H1 (cell line): ENCODE results near the gene MAPK14. TPM values are rescaled to one million over a fixed set of nuclear protein-coding genes. Genes with fewer than 3 reads are reported as not detected.
A peak's percentile ranks its signal among the peaks of the same experiment; 100 is the strongest.

Source experiments
- CTCF ChIA-PET: fragments of 300-600 bp; sonication (Branson Sonifier 250); formaldehyde crosslinking; loops from one replicate; lab custom pipeline; 2021; ENCODE audit not compliant: partially characterized antibody; lab: Charles Lee
- POLR2A ChIA-PET: fragments of 300-600 bp; sonication (Branson Sonifier 250); formaldehyde crosslinking; loops from one replicate; lab custom pipeline; 2021; ENCODE audit warnings: inconsistent platforms; ENCODE audit not compliant: partially characterized antibody; lab: Charles Lee
- DNase-seq, 2 experiments: peaks; one replicate each; pipeline versions ENCODE4 v3.0.0 to v3.0.0-alpha.2; 2010 to 2022; ENCODE audit warnings: low spot score in 2 of 2, low read depth in 1 of 2, mixed read lengths in 1 of 2
- FAIRE-seq: peaks from 2 replicates; lab custom pipeline; 2011; peaks lifted over from hg19 to GRCh38; lab: Jason Lieb, UNC
- H2AFZ ChIP-seq: 2 replicates; pipeline ENCODE4 v1.8.1; 2012; ENCODE audit warnings: low read length, inconsistent platforms
- H2AK5ac ChIP-seq: 2 replicates; pipeline ENCODE4 v1.6.1; 2013; ENCODE audit warnings: low read depth, low read length
- H2BK120ac ChIP-seq: replicated peaks from 2 replicates; pipeline ENCODE3; 2013; ENCODE audit warnings: low read depth, low read length, inconsistent platforms
- H2BK12ac ChIP-seq: 2 replicates; pipeline ENCODE4 v1.6.1; 2013; ENCODE audit warnings: low read depth, low read length
- H2BK15ac ChIP-seq: 2 replicates; pipeline ENCODE4 v1.6.1; 2013; ENCODE audit warnings: low read length
- H2BK20ac ChIP-seq: 2 replicates; pipeline ENCODE4 v1.6.1; 2013; ENCODE audit warnings: low read length
- H2BK5ac ChIP-seq: 2 replicates; pipeline ENCODE4 v1.6.1; 2013; ENCODE audit warnings: low read depth, low read length
- H3K14ac ChIP-seq: 2 replicates; pipeline ENCODE4 v1.6.1; 2013; ENCODE audit warnings: inconsistent platforms; ENCODE audit not compliant: insufficient read length
- H3K18ac ChIP-seq: 2 replicates; pipeline ENCODE4 v1.6.1; 2013; ENCODE audit warnings: low read length; ENCODE audit errors: extremely low read depth
- H3K23ac ChIP-seq: 2 replicates; pipeline ENCODE4 v1.6.1; 2013; ENCODE audit warnings: inconsistent platforms; ENCODE audit not compliant: insufficient read length
- H3K23me2 ChIP-seq: 2 replicates; pipeline ENCODE4 v1.6.1; 2013; ENCODE audit warnings: low read depth, low read length
- H3K27ac ChIP-seq: 2 replicates; pipeline ENCODE4 v1.6.1; 2011; ENCODE audit warnings: low read depth, low read length, inconsistent platforms
- H3K27me3 ChIP-seq, 4 experiments: replicated peaks in 1 of 4; 1 replicate in 1 of 4; 2 replicates in 3 of 4; pipeline versions ENCODE4 v1.6.1 to v1.8.1; 2011 to 2013; ENCODE audit warnings: low read length in 3 of 4, mild to moderate bottlenecking in 3 of 4, inconsistent platforms in 2 of 4, mixed read lengths in 2 of 4, moderate library complexity in 1 of 4; ENCODE audit not compliant: control insufficient read depth in 3 of 4, insufficient read depth in 3 of 4; ENCODE audit errors: extremely low read depth in 1 of 4
- H3K36me3 ChIP-seq, 4 experiments: 2 replicates each; pipeline versions ENCODE4 v1.6.1 to v1.8.1; 2011 to 2013; ENCODE audit warnings: mild to moderate bottlenecking in 4 of 4, low read length in 3 of 4, moderate library complexity in 2 of 4, control low read depth in 1 of 4, inconsistent platforms in 1 of 4; ENCODE audit not compliant: insufficient read depth in 4 of 4, control insufficient read depth in 2 of 4
- H3K4ac ChIP-seq: replicated peaks from 2 replicates; pipeline ENCODE3; 2013; ENCODE audit warnings: low read length, low read depth, mixed read lengths, inconsistent platforms; ENCODE audit not compliant: insufficient read length
- H3K4me1 ChIP-seq, 4 experiments: replicated peaks in 1 of 4; 1 replicate in 1 of 4; 2 replicates in 3 of 4; pipeline versions ENCODE4 v1.6.1 to v1.8.1; 2011 to 2013; ENCODE audit warnings: low read length in 3 of 4, inconsistent platforms in 2 of 4, mixed read lengths in 1 of 4; ENCODE audit not compliant: insufficient read depth in 4 of 4, control insufficient read depth in 3 of 4
- H3K4me2 ChIP-seq, 2 experiments: 2 replicates each; pipeline versions ENCODE4 v1.6.1 to v1.8.1; 2011 to 2013; ENCODE audit warnings: low read depth in 2 of 2, low read length in 2 of 2, control low read depth in 1 of 2, inconsistent platforms in 1 of 2, mild to moderate bottlenecking in 1 of 2; ENCODE audit not compliant: insufficient read depth in 1 of 2
- H3K4me3 ChIP-seq, 4 experiments: fragments of 200-600, 300-600 bp in 1 of 4; sonication (generic), shearing (Covaris generic), sonication (Bioruptor Twin) in 1 of 4; 2 replicates each; pipeline versions ENCODE4 v1.5.1 to v1.8.1; 2011 to 2016; ENCODE audit warnings: low read length in 4 of 4, low read depth in 3 of 4, control low read depth in 2 of 4, inconsistent platforms in 2 of 4, mild to moderate bottlenecking in 2 of 4, mixed read lengths in 1 of 4, moderate library complexity in 1 of 4; ENCODE audit not compliant: insufficient read depth in 2 of 4; ENCODE audit errors: extremely low read depth in 1 of 4
- H3K56ac ChIP-seq: replicated peaks from 2 replicates; pipeline ENCODE3; 2013; ENCODE audit warnings: low read depth, mild to moderate bottlenecking, mixed read lengths, low read length, inconsistent platforms; ENCODE audit not compliant: insufficient read length
- H3K79me1 ChIP-seq: 2 replicates; pipeline ENCODE4 v1.6.1; 2013; ENCODE audit warnings: low read depth, low read length, control low read depth
- H3K79me2 ChIP-seq, 2 experiments: 2 replicates each; pipeline versions ENCODE4 v1.6.1 to v1.8.1; 2012 to 2013; ENCODE audit warnings: low read length in 2 of 2, mild to moderate bottlenecking in 2 of 2, inconsistent platforms in 1 of 2; ENCODE audit not compliant: insufficient read depth in 2 of 2, control insufficient read depth in 1 of 2
- H3K9ac ChIP-seq, 4 experiments: replicated peaks in 1 of 4; 1 replicate in 1 of 4; 2 replicates in 3 of 4; pipeline versions ENCODE4 v1.6.1 to v1.8.1; 2011 to 2013; ENCODE audit warnings: low read depth in 3 of 4, low read length in 3 of 4, control low read depth in 2 of 4, mild to moderate bottlenecking in 2 of 4, moderate library complexity in 2 of 4, inconsistent platforms in 1 of 4; ENCODE audit errors: extremely low read depth in 1 of 4
- H3K9me3 ChIP-seq, 2 experiments: 2 replicates each; pipeline versions ENCODE4 v1.6.1 to v1.8.1; 2012 to 2013; ENCODE audit warnings: mild to moderate bottlenecking in 2 of 2, moderate library complexity in 2 of 2, control low read depth in 1 of 2, inconsistent platforms in 1 of 2, low read depth in 1 of 2, low read length in 1 of 2, mixed read lengths in 1 of 2; ENCODE audit not compliant: insufficient read depth in 2 of 2
- H4K20me1 ChIP-seq, 2 experiments: replicated peaks in 1 of 2; 2 replicates each; pipeline versions ENCODE3 to v1.8.1; 2011 to 2013; ENCODE audit warnings: inconsistent platforms in 2 of 2, low read length in 2 of 2, mild to moderate bottlenecking in 1 of 2; ENCODE audit not compliant: insufficient read depth in 2 of 2, control insufficient read depth in 1 of 2
- H4K5ac ChIP-seq: 2 replicates; pipeline ENCODE4 v1.6.1; 2013; ENCODE audit warnings: low read length, low read depth, mixed read lengths, inconsistent platforms; ENCODE audit not compliant: insufficient read length
- H4K8ac ChIP-seq: 2 replicates; pipeline ENCODE4 v1.8.0; 2013; ENCODE audit warnings: mild to moderate bottlenecking, moderate library complexity, low read length, inconsistent platforms; ENCODE audit not compliant: insufficient read depth; ENCODE audit errors: extremely low read depth
- H4K91ac ChIP-seq: replicated peaks from 2 replicates; pipeline ENCODE3; 2013; ENCODE audit warnings: low read length, mixed read lengths, inconsistent platforms; ENCODE audit not compliant: insufficient read length
- ASH2L ChIP-seq: fragments of 200-600, 300-600 bp; sonication (generic); IDR thresholded peaks from one replicate; pipeline ENCODE4 v1.7.1; 2017; ENCODE audit warnings: low read length
- FOSL1 ChIP-seq: IDR thresholded peaks from 2 replicates; pipeline ENCODE4 v1.6.1; 2011; ENCODE audit warnings: mild to moderate bottlenecking, low read depth, low read length, moderate library complexity; ENCODE audit not compliant: insufficient read depth
- HDAC2 ChIP-seq, 2 experiments: fragments of 300-600 bp in 1 of 2; sonication (generic) in 1 of 2; IDR thresholded peaks; 2 replicates each; pipeline ENCODE4 v1.6.1; 2011 to 2012; ENCODE audit warnings: low read depth in 2 of 2, low read length in 2 of 2, mild to moderate bottlenecking in 2 of 2, moderate library complexity in 2 of 2, borderline replicate concordance in 1 of 2, inconsistent platforms in 1 of 2
- JUND ChIP-seq: IDR thresholded peaks from 2 replicates; pipeline ENCODE4 v1.6.1; 2011; ENCODE audit warnings: mild to moderate bottlenecking, improper control_type of control experiment, low read length
- KDM5A ChIP-seq: fragments of 200-600 bp; IDR thresholded peaks from 2 replicates; pipeline ENCODE4 v1.7.1; 2012; ENCODE audit warnings: mild to moderate bottlenecking, low read length, inconsistent platforms, mixed read lengths
- MAX ChIP-seq: IDR thresholded peaks from 2 replicates; pipeline ENCODE4 v1.6.1; 2012; ENCODE audit warnings: inconsistent platforms
- SIN3A ChIP-seq, 2 experiments: IDR thresholded peaks in 1 of 2; conservative IDR thresholded peaks in 1 of 2; 2 replicates each; pipeline ENCODE4 v1.6.1; 2011 to 2012; ENCODE audit warnings: low read length in 2 of 2, improper control_type of control experiment in 1 of 2, low read depth in 1 of 2, mild to moderate bottlenecking in 1 of 2
- SIX5 ChIP-seq: IDR thresholded peaks from 2 replicates; pipeline ENCODE4 v1.6.1; 2011; ENCODE audit warnings: mild to moderate bottlenecking, low read depth, low read length
- WGBS, 2 experiments: shearing (Covaris generic) in 1 of 2; methylation state at CpG; one replicate each; pipeline versions ENCODE4 v1.1.6 to v1.1.7; 2013 to 2015; ENCODE audit warnings: low lambda C conversion rate in 2 of 2, mixed read lengths in 2 of 2, inconsistent platforms in 1 of 2, low coverage in 1 of 2, missing lambda C conversion rate in 1 of 2; ENCODE audit not compliant: insufficient replicate concordance in 2 of 2, insufficient coverage in 1 of 2, insufficient read length in 1 of 2; ENCODE audit errors: extremely low coverage in 1 of 2, missing lambda C conversion rate in 1 of 2; 5-methylcytosine and 5-hydroxymethylcytosine counted together
- polyA plus RNA-seq, 7 experiments: library from polyadenylated mRNA; depleted of rRNA in 3 of 7; stranded (reverse) in 5 of 7; unstranded in 2 of 7; fragments of >200 nt in 5 of 7; fragments of 200-250 nt in 2 of 7; gene quantifications; 1 replicate in 5 of 7; 2 replicates in 1 of 7; 4 replicates in 1 of 7; pipeline versions ENCODE4 v1.2.1 to v1.2.3, GENCODE V29; 2011 to 2013; ENCODE audit warnings: missing spikeins in 2 of 7, mixed read lengths in 2 of 7
- total RNA-seq: library from RNA; stranded (reverse); fragmentation: NEBNext Ultra II Directional; extraction: Animal tissue kit (Norgen Biotek cat#: 25700); gene quantifications from 2 replicates; pipeline ENCODE4 v1.2.1, GENCODE V29; 2021

The MAPK14 gene
- total and polyA plus RNA-seq, 2 of the 8 experiments (the other 6 are each of a cell fraction or from before 2014, with no cell fraction given), result 18.1 to 39.3 TPM

GRCh38 chr6:36132246-36132895 is 104.8 kb downstream of the MAPK14 start:
- no peak overlapping the region for H3K23ac ChIP-seq
- peaks cover 7 to 18% (median 15%) of the 10 kb centered on the region in 4 experiments for H3K4me1 ChIP-seq
- H4K20me1 ChIP-seq, result no peaks in the 10 kb centered on the region
- no peaks in the 10 kb centered on the region; the same call in 1 of the 2 replicates for H3K79me1 ChIP-seq
- DNase-seq, result no peak
- no peaks in the 10 kb centered on the region for H3K9me3 ChIP-seq
- POLR2A ChIA-PET, result interaction anchor here (0.8 to 2.0 kb wide), 7 partner anchors 7 to 65 kb away, joined by 3 to 6 read pairs (median 5); no protein-coding TSS in a partner anchor
- H3K9ac ChIP-seq, result no peak overlapping the region
- no peak overlapping the region for H3K14ac ChIP-seq
- H4K8ac ChIP-seq, result no peak overlapping the region
- 70% methylated on average over 5 of the region's 5 CpGs; no CpG with 5 or more reads in 1 of the 2 experiments for WGBS, 2 experiments
- H3K23me2 ChIP-seq, result peaks cover 9% of the 10 kb centered on the region; the same call in 1 of the 2 replicates
- no peak overlapping the region for H2AFZ ChIP-seq
- no peak overlapping the region for H3K56ac ChIP-seq
- no peak overlapping the region for H3K4me3 ChIP-seq
- no peak overlapping the region for H4K91ac ChIP-seq
- peak overlapping the region; percentile 3; the same call in 1 of the 2 replicates for H2BK12ac ChIP-seq
- no peak for FAIRE-seq
- H2BK15ac ChIP-seq, result no peak overlapping the region
- no peaks in the 10 kb centered on the region for H3K36me3 ChIP-seq
- H2BK5ac ChIP-seq, result 0 out of 2 replicates have a peak overlapping the region, but pooled peaks have one; percentile 3
- H3K27me3 ChIP-seq, result peaks cover 0 to 10% (median 3%) of the 10 kb centered on the region in 4 experiments; a peak in 4 of 7 replicates
- H3K27ac ChIP-seq, result no peak overlapping the region
- H2BK120ac ChIP-seq, result no peak overlapping the region
- H2AK5ac ChIP-seq, result no peak overlapping the region
- no peak overlapping the region for H4K5ac ChIP-seq
- CTCF ChIA-PET, result interaction anchor here (0.5 to 1.7 kb wide), 8 partner anchors 8 to 332 kb away, joined by 3 to 7 read pairs (median 4); no protein-coding TSS in a partner anchor
- no peak overlapping the region for H3K4ac ChIP-seq
- H2BK20ac ChIP-seq, result no peak overlapping the region
- H3K79me2 ChIP-seq, result no peaks in the 10 kb centered on the region
- no peak overlapping the region for H3K18ac ChIP-seq
- H3K4me2 ChIP-seq, result peak overlapping the region; percentile 86 to 89; a peak in 2 of 4 replicates
- TF ChIP-seq HDAC2 (IDR thresholded peaks at IDR 0.05; ENCODE audit: borderline replicate concordance in 1 of 2, low read depth in 2 of 2, low read length in 2 of 2) (no peak), ASH2L (no peak), FOSL1 (no peak), KDM5A (no peak), MAX (no peak), SIN3A (conservative IDR thresholded peaks at IDR 0.05 in 1 of 2, IDR thresholded peaks at IDR 0.05 in 1 of 2; ENCODE audit: low read depth in 1 of 2, low read length in 2 of 2) (no peak), JUND (no peak), SIX5 (no peak)
